Activated B cell treated with CpG ODN at 0.5 μM for 24 hours (primary cell): ENCODE results near the gene LOXHD1. TPM values are rescaled to one million over a fixed set of nuclear protein-coding genes. Genes with fewer than 3 reads are reported as not detected.

Experiments
- ATAC-seq: fragments of 200-7000 bp; cut with Tn5 transposase; one replicate; pipeline ENCODE4 v1.10.0; 2021; ENCODE audit warnings: low read depth, mild to moderate bottlenecking, moderate library complexity
- CTCF ChIA-PET: fragments of 350-600 bp; sonication (Branson Sonifier 250); formaldehyde crosslinking; loops from one replicate; lab custom pipeline; 2021; ENCODE audit warnings: antibody characterized with exemption; lab: Charles Lee
- POLR2A ChIA-PET: fragments of 350-600 bp; sonication (Branson Sonifier 250); formaldehyde crosslinking; loops from one replicate; lab custom pipeline; 2021; ENCODE audit warnings: antibody characterized with exemption; lab: Charles Lee
- DNase-seq: peaks from one replicate; pipeline ENCODE4 v3.0.0; 2022
- H3K27ac Mint-ChIP-seq: one replicate; pipeline ENCODE4 v1.8.0; 2020; ENCODE audit warnings: mixed read lengths
- H3K27me3 Mint-ChIP-seq: one replicate; pipeline ENCODE4 v1.8.0; 2021; ENCODE audit warnings: mixed read lengths
- H3K36me3 Mint-ChIP-seq: one replicate; pipeline ENCODE4 v1.8.0; 2021; ENCODE audit warnings: low read depth, mixed read lengths
- H3K4me1 Mint-ChIP-seq: one replicate; pipeline ENCODE4 v1.8.0; 2021; ENCODE audit warnings: mixed read lengths
- H3K4me3 Mint-ChIP-seq: one replicate; pipeline ENCODE4 v1.8.0; 2020; ENCODE audit warnings: mild to moderate bottlenecking, mixed read lengths
- H3K9me3 Mint-ChIP-seq: one replicate; pipeline ENCODE4 v1.8.0; 2020; ENCODE audit warnings: mixed read lengths
- CTCF ChIP-seq: fragments of 200-600 bp; IDR thresholded peaks from one replicate; pipeline ENCODE4 v1.8.0; 2022; ENCODE audit warnings: antibody characterized with exemption, mild to moderate bottlenecking
- intact Hi-C: fragments of 100-400 bp; cut with micrococcal nuclease; formaldehyde crosslinking; loops from one replicate; pipeline ENCODE4 v1.15.1; 2024
- total RNA-seq: library from RNA; stranded (reverse); gene quantifications from 2 replicates; pipeline ENCODE4 v1.2.3, GENCODE V29; 2022

The LOXHD1 gene
- total RNA-seq, 1 donor from 2014 or later = not detected

GRCh38 chr18:46470714-46471113 lies 186.3 kb downstream of the LOXHD1 start:
- Mint-ChIP-seq H3K27me3 (peaks cover 6% of the 10 kb centered on the region), H3K4me3 (no peak overlapping the region), H3K9me3 (no peaks in the 10 kb centered on the region), H3K4me1 (no peaks in the 10 kb centered on the region), H3K27ac (no peak overlapping the region), H3K36me3 (no peaks in the 10 kb centered on the region)
- ChIA-PET POLR2A (no interaction called here), CTCF (no interaction called here)
- ATAC-seq (no peak), DNase-seq (no peak)
- intact Hi-C loops = no loop called here
- no peak for TF ChIP-seq CTCF

- no peak for ATAC-seq
These were observed 187.7 kb downstream of the LOXHD1 start for GRCh38 chr18:46469186-46469915.

GRCh38 chr18:46468426-46469180 lies 188.4 kb downstream of the LOXHD1 start:
- H3K4me3 Mint-ChIP-seq = no peak overlapping the region
- H3K36me3 Mint-ChIP-seq = no peaks in the 10 kb centered on the region
- H3K27ac Mint-ChIP-seq = no peak overlapping the region
- ChIA-PET POLR2A (no interaction called here), CTCF (interaction anchor here (0.9 kb wide), 1 partner anchor 14 kb away, joined by 3 read pairs; no protein-coding TSS in a partner anchor)
- DNase-seq (no peak), ATAC-seq (no peak)
- no peaks in the 10 kb centered on the region for H3K4me1 Mint-ChIP-seq
- H3K9me3 Mint-ChIP-seq = no peaks in the 10 kb centered on the region
- intact Hi-C loops = no loop called here
- no peak for TF ChIP-seq CTCF
- peaks cover 12% of the 10 kb centered on the region for H3K27me3 Mint-ChIP-seq

More at GRCh38 chr18:46469186-46469915, 187.7 kb downstream of the LOXHD1 start:
- no peak for TF ChIP-seq CTCF
- H3K4me1 Mint-ChIP-seq = no peaks in the 10 kb centered on the region
- ChIA-PET CTCF (no interaction called here), POLR2A (no interaction called here)
- no peaks in the 10 kb centered on the region for H3K9me3 Mint-ChIP-seq
- no peaks in the 10 kb centered on the region for H3K36me3 Mint-ChIP-seq
- intact Hi-C loops = no loop called here
- no peak for DNase-seq
- H3K4me3 Mint-ChIP-seq = no peak overlapping the region
- no peak overlapping the region for H3K27ac Mint-ChIP-seq
- peaks cover 12% of the 10 kb centered on the region for H3K27me3 Mint-ChIP-seq

GRCh38 chr18:46466234-46467160 lies 190.5 kb downstream of the LOXHD1 start:
- POLR2A ChIA-PET = no interaction called here
- no peaks in the 10 kb centered on the region for H3K4me1 Mint-ChIP-seq
- TF ChIP-seq CTCF = no peak
- no peak overlapping the region for H3K4me3 Mint-ChIP-seq
- H3K9me3 Mint-ChIP-seq = no peaks in the 10 kb centered on the region
- no peak overlapping the region for H3K27ac Mint-ChIP-seq
- CTCF ChIA-PET = no interaction called here
- no peak for DNase-seq
- no peak for ATAC-seq
- intact Hi-C loops = no loop called here
- H3K27me3 Mint-ChIP-seq = peaks cover 15% of the 10 kb centered on the region
- H3K36me3 Mint-ChIP-seq = no peaks in the 10 kb centered on the region
